ENCODE measurements around the gene GHRH. TPM values are rescaled to one million over a fixed set of nuclear protein-coding genes. Genes with fewer than 3 reads are reported as not detected.

Gene GHRH
- total and polyA plus RNA-seq, 2 of the 4 experiments (the other 2 are of a cell fraction), result not detected

GRCh38 chr20:37254114-37254878, 7.3 kb downstream of the GHRH start:
- peaks cover 6% of the 10 kb centered on the region for H3K9me3 ChIP-seq (ENCODE audit: control insufficient read depth, insufficient read depth, low read length)
- no peak overlapping the region for H3K4me2 ChIP-seq (ENCODE audit: low read depth, low read length)
- intact Hi-C loops (cut with micrococcal nuclease) (no loop called here), dilution Hi-C loops (cut with HindIII; ENCODE audit: low sequenced_read_pairs, unreplicated experiment) (no loop called here), in situ Hi-C loops (cut with MboI; ENCODE audit: low sequenced_read_pairs) (loop anchor here (25.0 kb wide), 1 partner anchor 1133 kb away; no protein-coding TSS in a partner anchor)
- TF ChIP-seq RAD21 (IDR thresholded peaks at IDR 0.05; ENCODE audit: low read length) (no peak), NFE2L2 (IDR thresholded peaks at IDR 0.05; ENCODE audit: low read depth, low read length) (no peak), CEBPB (IDR thresholded peaks at IDR 0.05; ENCODE audit: low read depth, low read length) (no peak), CTCF (conservative IDR thresholded peaks at IDR 0.05; ENCODE audit: low read depth, low read length) (no peak), ELK1 (IDR thresholded peaks at IDR 0.05; ENCODE audit: borderline replicate concordance, low read depth, low read length) (no peak), MAZ (IDR thresholded peaks at IDR 0.05; ENCODE audit: borderline replicate concordance, low read depth, low read length) (no peak), MXI1 (IDR thresholded peaks at IDR 0.05; ENCODE audit: borderline replicate concordance, low read depth, low read length) (no peak)
- H2BK5ac ChIP-seq (ENCODE audit: low read depth, low read length, poor library complexity, severe bottlenecking), result no peak overlapping the region
- H2AK5ac ChIP-seq (ENCODE audit: low read depth, low read length), result no peak overlapping the region
- H3K56ac ChIP-seq (ENCODE audit: extremely low read depth, insufficient read depth, low read length), result no peak overlapping the region
- CTCF ChIA-PET, result no interaction called here
- no peak overlapping the region for H3K18ac ChIP-seq (ENCODE audit: low read depth, low read length)
- POLR2A ChIA-PET (ENCODE audit: unreplicated experiment), result no interaction called here
- H2AFZ ChIP-seq (replicated peaks; ENCODE audit: low read length, poor library complexity), result peak overlapping the region; percentile 21
- no peak overlapping the region for H2BK15ac ChIP-seq (ENCODE audit: low read depth, low read length)
- no peak for DNase-seq
- H3K79me1 ChIP-seq (ENCODE audit: low read depth in 1 of 2, low read length in 2 of 2), result no peaks in the 10 kb centered on the region
- H4K5ac ChIP-seq (ENCODE audit: low read depth, low read length), result no peak overlapping the region
- H2BK20ac ChIP-seq (ENCODE audit: low read depth, low read length), result no peak overlapping the region
- H4K8ac ChIP-seq (ENCODE audit: low read depth in 2 of 2, low read length in 2 of 2), result no peak overlapping the region
- H3K14ac ChIP-seq (replicated peaks; ENCODE audit: low read depth, low read length), result no peak overlapping the region
- peaks cover 28% of the 10 kb centered on the region for H3K27me3 ChIP-seq (ENCODE audit: control insufficient read depth, insufficient read depth, low read length)
- H3K4me3 ChIP-seq (ENCODE audit: insufficient read depth, low read depth, low read length), result no peak overlapping the region
- H3K4me1 ChIP-seq (ENCODE audit: control insufficient read depth, insufficient read depth, low read length), result no peaks in the 10 kb centered on the region
- no CpG with 5 or more reads among the region's 7 CpGs for WGBS, 2 experiments (ENCODE audit: extremely low coverage in 2 of 2, insufficient read length in 1 of 2)
- BruUV-seq (replicated peaks), result no TSS peak
- H2BK120ac ChIP-seq (ENCODE audit: low read depth, low read length), result no peak overlapping the region
- no peak overlapping the region for H3K4ac ChIP-seq (ENCODE audit: low read depth, low read length)
- H4K91ac ChIP-seq (ENCODE audit: insufficient read depth, low read depth, low read length), result no peak overlapping the region
- H3K36me3 ChIP-seq (ENCODE audit: control insufficient read depth, insufficient read depth, low read length), result no peaks in the 10 kb centered on the region
- no peaks in the 10 kb centered on the region for H4K20me1 ChIP-seq (ENCODE audit: insufficient read depth, low read length)
- H3K9me1 ChIP-seq (ENCODE audit: insufficient read depth, low read length), result no peaks in the 10 kb centered on the region
- no peak overlapping the region for H3K9ac ChIP-seq (ENCODE audit: low read depth, low read length)
- H3K23ac ChIP-seq (ENCODE audit: low read depth, low read length), result no peak overlapping the region
- H3K27ac ChIP-seq (ENCODE audit: insufficient read depth, low read length), result no peak overlapping the region
- ATAC-seq (ENCODE audit: low read depth), result no peak
- no peak overlapping the region for H2AK9ac ChIP-seq (replicated peaks; ENCODE audit: low read depth, low read length, poor library complexity)

Data from IMR-90 (cell line).